Cardiac muscle cell (in vitro differentiated cells and primary cell): ENCODE measurements around the gene ARHGAP26. TPM values are rescaled to one million over a fixed set of nuclear protein-coding genes. Genes with fewer than 3 reads are reported as not detected.
A peak's percentile ranks its signal among the peaks of the same experiment; 100 is the strongest.

Experiments
- DNase-seq, 2 donors: peaks; one replicate each; pipeline versions ENCODE4 v3.0.0 to v3.0.0-alpha.2; 2010 to 2017; ENCODE audit warnings: low read depth in 1 of 2, low spot score in 1 of 2
- H3K27ac ChIP-seq: fragments of 200-600 bp; sonication (generic); 2 replicates; pipeline ENCODE4 v1.5.1; 2016
- H3K27me3 ChIP-seq: fragments of 200-600 bp; sonication (generic); 2 replicates; pipeline ENCODE4 v1.6.0; 2016; ENCODE audit warnings: control low read depth
- H3K36me3 ChIP-seq: fragments of 200-600 bp; sonication (generic); 2 replicates; pipeline ENCODE4 v1.5.1; 2016; ENCODE audit warnings: control low read depth
- H3K4me1 ChIP-seq: fragments of 200-600 bp; sonication (generic); 2 replicates; pipeline ENCODE4 v1.8.1; 2017; ENCODE audit warnings: low read depth, mild to moderate bottlenecking, mixed run types
- H3K4me3 ChIP-seq: fragments of 200-600 bp; sonication (generic); 2 replicates; pipeline ENCODE4 v1.5.1; 2016; ENCODE audit warnings: mild to moderate bottlenecking
- H3K9me3 ChIP-seq: fragments of 200-600 bp; sonication (generic); 2 replicates; pipeline ENCODE4 v1.5.1; 2017; ENCODE audit warnings: low read depth, mild to moderate bottlenecking, control low read depth
- polyA plus RNA-seq: library from polyadenylated mRNA; unstranded; fragments of >200 nt; fragmentation: Nextera tagmentation; extraction: Ambion mirVana; gene quantifications from 2 replicates; pipeline ENCODE4 v1.2.1, GENCODE V29; 2016
- total RNA-seq: library from RNA; depleted of rRNA; stranded (reverse); fragments of >200 nt; gene quantifications from 2 replicates; pipeline ENCODE4 v1.2.3, GENCODE V29; 2016
- TF ChIP-seq, protein P1 (sequence below): IDR thresholded peaks from 2 replicates; pipeline ENCODE4 v1.5.1; 2012; ENCODE audit warnings: low read depth, mild to moderate bottlenecking, low read length

Gene ARHGAP26
- total and polyA plus RNA-seq, 2 experiments from 2014 or later: 12.7 to 16.2 TPM

DNA sequence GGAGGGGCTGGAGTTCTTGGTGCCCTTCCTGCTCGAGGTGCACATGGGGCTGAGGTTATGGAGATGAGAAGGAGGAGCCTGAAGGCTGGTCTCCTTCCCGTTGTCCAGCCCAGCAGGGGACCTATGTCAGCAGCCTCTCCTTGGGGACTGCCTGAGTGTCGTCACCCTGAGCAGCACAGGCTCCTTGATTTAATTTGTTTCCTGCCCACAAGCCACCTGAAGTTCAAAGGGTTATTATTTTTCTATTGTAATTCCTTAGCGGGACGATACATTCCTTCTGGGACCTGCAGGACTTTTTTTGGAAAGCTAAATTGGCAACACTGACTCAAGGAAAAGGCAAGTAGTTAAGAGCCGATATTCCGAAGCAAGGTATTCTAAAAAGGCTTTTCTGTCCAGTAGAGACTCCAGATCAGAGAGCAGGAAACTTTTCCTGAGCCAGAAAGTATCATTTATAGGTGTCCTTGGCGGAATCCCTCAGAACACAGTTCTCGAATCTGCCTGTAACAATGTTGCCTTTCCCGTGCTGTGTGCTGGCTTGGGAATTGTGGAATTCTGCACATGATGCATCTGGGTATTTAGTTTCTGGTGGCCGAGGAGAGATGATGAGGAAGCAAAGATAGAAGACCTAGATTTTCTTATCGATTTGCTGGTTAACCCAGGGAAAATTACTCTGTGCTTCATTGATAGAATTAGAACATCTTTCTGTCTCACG is 55.4 kb downstream of the ARHGAP26 start:
- Histone ChIP-seq H3K27ac (no peak overlapping the region), H3K36me3 (no peaks in the 10 kb centered on the region), H3K4me3 (no peak overlapping the region), H3K27me3 (no peaks in the 10 kb centered on the region), H3K4me1 (peaks cover 22% of the 10 kb centered on the region), H3K9me3 (no peaks in the 10 kb centered on the region)
- TF ChIP-seq, protein P1, sequence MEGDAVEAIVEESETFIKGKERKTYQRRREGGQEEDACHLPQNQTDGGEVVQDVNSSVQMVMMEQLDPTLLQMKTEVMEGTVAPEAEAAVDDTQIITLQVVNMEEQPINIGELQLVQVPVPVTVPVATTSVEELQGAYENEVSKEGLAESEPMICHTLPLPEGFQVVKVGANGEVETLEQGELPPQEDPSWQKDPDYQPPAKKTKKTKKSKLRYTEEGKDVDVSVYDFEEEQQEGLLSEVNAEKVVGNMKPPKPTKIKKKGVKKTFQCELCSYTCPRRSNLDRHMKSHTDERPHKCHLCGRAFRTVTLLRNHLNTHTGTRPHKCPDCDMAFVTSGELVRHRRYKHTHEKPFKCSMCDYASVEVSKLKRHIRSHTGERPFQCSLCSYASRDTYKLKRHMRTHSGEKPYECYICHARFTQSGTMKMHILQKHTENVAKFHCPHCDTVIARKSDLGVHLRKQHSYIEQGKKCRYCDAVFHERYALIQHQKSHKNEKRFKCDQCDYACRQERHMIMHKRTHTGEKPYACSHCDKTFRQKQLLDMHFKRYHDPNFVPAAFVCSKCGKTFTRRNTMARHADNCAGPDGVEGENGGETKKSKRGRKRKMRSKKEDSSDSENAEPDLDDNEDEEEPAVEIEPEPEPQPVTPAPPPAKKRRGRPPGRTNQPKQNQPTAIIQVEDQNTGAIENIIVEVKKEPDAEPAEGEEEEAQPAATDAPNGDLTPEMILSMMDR: no peak
- DNase-seq: no peak

DNA sequence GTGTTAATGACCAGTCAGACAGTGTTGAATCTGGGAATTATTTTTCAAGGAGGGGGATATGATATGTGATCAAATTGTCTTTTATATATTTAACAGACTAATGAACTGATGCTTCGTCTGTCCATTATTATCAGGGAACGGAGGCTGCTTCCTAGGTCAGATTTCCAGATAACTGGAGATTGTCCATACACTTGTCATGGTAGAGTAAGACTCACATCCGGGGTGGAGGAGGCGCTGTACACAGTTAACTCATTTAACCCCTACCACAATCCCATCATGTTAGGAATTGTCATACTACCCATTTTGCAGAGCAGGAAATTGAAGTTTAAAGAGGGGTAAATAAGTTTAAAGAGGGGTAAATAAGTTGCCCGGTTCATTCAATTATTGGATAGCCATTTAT is 55.9 kb downstream of the ARHGAP26 start:
- Histone ChIP-seq H3K27ac (no peak overlapping the region), H3K36me3 (no peaks in the 10 kb centered on the region), H3K4me3 (no peak overlapping the region), H3K27me3 (no peaks in the 10 kb centered on the region), H3K4me1 (peaks cover 22% of the 10 kb centered on the region), H3K9me3 (no peaks in the 10 kb centered on the region)
- DNase-seq: no peak
- TF ChIP-seq, protein P1: no peak

DNA sequence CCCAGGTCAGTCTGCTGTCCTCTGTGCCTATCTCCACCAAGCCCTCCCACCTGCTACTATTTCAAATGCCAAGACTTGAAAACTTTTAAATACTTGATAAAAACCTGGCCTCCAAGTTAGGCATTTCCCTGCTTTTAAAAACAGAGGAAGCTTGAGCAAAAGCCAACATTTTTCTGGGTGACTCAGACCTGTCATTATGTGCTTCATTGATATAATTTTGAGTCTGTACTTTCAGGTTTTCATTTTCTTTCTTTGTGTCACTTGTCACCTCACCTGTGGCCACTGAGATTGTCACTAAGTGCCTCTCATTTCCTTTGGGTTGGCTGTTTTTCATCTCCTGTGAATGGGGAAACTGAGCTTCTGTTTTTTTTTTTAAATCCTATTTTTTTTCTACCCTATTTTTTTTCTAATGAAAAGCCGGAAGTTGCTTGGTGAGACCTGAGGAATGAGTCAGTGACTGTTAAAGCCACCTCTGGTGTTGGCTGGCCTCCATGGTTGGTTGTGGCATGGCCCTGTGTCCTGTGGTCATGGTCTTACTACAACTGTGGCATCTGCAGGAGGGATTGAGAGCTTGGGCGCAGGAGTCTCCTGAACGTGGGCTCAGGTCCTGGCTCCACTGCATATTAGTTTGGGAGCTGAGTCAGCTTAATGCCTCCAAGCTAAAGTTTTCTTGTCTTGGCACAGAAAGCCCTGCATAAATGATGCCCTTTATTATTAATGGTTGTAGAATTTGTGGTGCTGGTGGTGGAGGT is 56.7 kb downstream of the ARHGAP26 start:
- H3K27ac ChIP-seq: no peak overlapping the region
- no peaks in the 10 kb centered on the region for H3K9me3 ChIP-seq
- no peaks in the 10 kb centered on the region for H3K36me3 ChIP-seq
- peak in 1 of 2 donors; percentile 70 for DNase-seq
- no peaks in the 10 kb centered on the region for H3K27me3 ChIP-seq
- TF ChIP-seq, protein P1: no peak
- no peak overlapping the region for H3K4me3 ChIP-seq
- H3K4me1 ChIP-seq: peaks cover 22% of the 10 kb centered on the region

DNA sequence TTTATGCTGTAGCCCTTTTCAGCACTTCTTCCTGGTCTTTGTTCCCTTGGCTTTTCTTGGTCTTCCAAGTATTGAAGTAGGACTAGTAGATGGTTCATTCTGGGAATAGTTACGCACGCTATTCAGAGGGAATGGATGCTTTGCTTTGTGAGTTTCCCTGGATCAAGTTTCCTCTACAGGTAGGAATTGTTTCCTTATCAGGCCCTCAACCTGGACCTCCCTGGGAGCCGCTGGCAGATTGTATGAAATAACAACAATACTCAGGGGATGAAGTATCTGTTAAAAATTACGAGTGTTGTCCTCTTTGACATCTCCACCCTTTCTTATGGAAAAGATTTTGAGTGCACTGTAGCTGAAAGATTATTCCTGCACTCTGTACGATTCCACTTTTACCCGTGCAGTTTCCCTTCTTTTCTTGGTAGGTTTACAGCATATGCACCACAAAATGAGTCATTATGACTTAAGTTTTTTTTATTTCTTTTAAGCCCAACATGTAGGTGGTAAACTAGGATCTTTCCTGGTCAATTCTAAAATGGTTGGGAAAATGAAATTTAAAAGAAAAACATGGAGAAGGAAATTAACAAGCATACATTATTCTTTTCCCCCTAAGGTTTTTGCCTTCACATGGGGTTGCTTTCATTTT is 57.9 kb downstream of the ARHGAP26 start:
- DNase-seq: no peak
- peaks cover 22% of the 10 kb centered on the region for H3K4me1 ChIP-seq
- TF ChIP-seq, protein P1: no peak
- no peak overlapping the region for H3K4me3 ChIP-seq
- no peaks in the 10 kb centered on the region for H3K36me3 ChIP-seq
- no peaks in the 10 kb centered on the region for H3K27me3 ChIP-seq
- no peak overlapping the region for H3K27ac ChIP-seq
- H3K9me3 ChIP-seq: no peaks in the 10 kb centered on the region

DNA sequence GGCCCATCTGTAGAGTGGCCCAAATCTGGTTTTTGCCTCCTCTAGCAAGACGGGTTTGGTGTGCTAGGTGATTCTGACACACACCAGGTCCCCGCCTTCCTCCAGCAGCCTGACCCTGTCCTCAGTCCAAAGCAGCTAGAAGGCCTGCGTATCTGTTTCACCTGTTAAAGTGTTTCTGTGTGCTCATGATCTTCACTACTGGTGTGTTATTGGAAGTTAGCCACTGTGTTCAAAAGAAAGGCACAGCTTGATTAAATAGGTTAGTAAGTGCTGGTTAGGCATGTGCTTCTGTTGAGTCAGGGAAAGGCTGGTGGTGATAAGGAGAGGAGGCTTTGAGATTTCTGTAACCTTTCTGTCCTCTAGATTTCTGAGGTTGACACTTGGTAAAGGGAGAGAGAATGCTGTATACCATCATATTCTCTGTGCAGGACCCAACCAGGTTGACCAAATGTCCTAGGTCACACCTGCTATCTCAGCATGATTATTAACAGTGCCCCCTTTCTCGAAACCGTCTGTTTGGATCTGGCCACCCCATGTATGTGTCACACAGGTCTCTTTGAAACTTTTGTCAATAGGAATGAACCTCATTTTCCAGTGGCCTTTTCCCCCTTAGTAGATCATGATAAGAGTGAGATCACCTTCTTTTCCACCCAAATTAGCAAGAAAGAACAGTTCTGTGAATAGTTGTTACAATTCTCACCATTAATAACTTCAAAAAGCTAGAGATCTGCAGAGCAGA is 58.8 kb downstream of the ARHGAP26 start:
- Histone ChIP-seq H3K27ac (no peak overlapping the region), H3K4me1 (peaks cover 22% of the 10 kb centered on the region), H3K27me3 (no peaks in the 10 kb centered on the region), H3K36me3 (no peaks in the 10 kb centered on the region), H3K4me3 (no peak overlapping the region), H3K9me3 (no peaks in the 10 kb centered on the region)
- peak in 1 of 2 donors; percentile 19 for DNase-seq
- TF ChIP-seq, protein P1: no peak
